C4-2B (cell line): ENCODE data around the gene TBC1D22A.

Source experiments
- CTCF ChIP-seq: fragments of 450-650 bp; conservative IDR thresholded peaks from 2 replicates; pipeline ENCODE4 v1.5.1; 2017; ENCODE audit warnings: mild to moderate bottlenecking
- ZFX ChIP-seq: fragments of 450-650 bp; IDR thresholded peaks from 2 replicates; pipeline ENCODE4 v1.6.1; 2017

GRCh38 chr22:46813816-46814597, 51.6 kb downstream of the TBC1D22A start:
- TF ChIP-seq CTCF (no peak), ZFX (no peak)
